HG02943 (cell line): ENCODE data around the gene RCOR3.

Experiments used
- ATAC-seq: cut with Tn5 transposase; IDR thresholded peaks from one replicate; pipeline ENCODE4 v1.9.1; 2021; ENCODE audit warnings: mild to moderate bottlenecking, low read depth, moderate library complexity; ENCODE audit not compliant: unreplicated experiment

Gene RCOR3

GRCh38 chr1:211323156-211324063, 64.2 kb downstream of the RCOR3 start:
- peak; percentile 42 for ATAC-seq

- no peak for ATAC-seq
Measured at GRCh38 chr1:211324992-211325775, 66.0 kb downstream of the RCOR3 start.

GRCh38 chr1:211326140-211326527, 67.0 kb downstream of the RCOR3 start:
- ATAC-seq, result no peak

GRCh38 chr1:211326528-211327345, 67.6 kb downstream of the RCOR3 start, which contains the start of gene TRAF5:
TRAF5 (plus strand) TSS chr1:211326833; CDS start chr1:211353240, 26,407 bp downstream.
- peak; percentile 35 for ATAC-seq

- ATAC-seq, result peak; percentile 31
Measured at GRCh38 chr1:211327346-211327921, 68.3 kb downstream of the RCOR3 start.

GRCh38 chr1:211328084-211328694, 69.0 kb downstream of the RCOR3 start:
- no peak for ATAC-seq

- no peak for ATAC-seq
Measured at GRCh38 chr1:211328866-211329475, 69.8 kb downstream of the RCOR3 start.

GRCh38 chr1:211329764-211330201, 70.6 kb downstream of the RCOR3 start:
- peak; percentile 45 for ATAC-seq

GRCh38 chr1:211330282-211330936, 71.2 kb downstream of the RCOR3 start:
- ATAC-seq, result no peak

GRCh38 chr1:211331011-211331709, 72.0 kb downstream of the RCOR3 start:
- ATAC-seq, result no peak

GRCh38 chr1:211332036-211332616, 73.0 kb downstream of the RCOR3 start:
- ATAC-seq, result no peak

GRCh38 chr1:211332830-211333229, 73.7 kb downstream of the RCOR3 start:
- ATAC-seq, result no peak

- no peak for ATAC-seq
Measured at GRCh38 chr1:211333906-211334305, 74.7 kb downstream of the RCOR3 start.

GRCh38 chr1:211334986-211335385, 75.8 kb downstream of the RCOR3 start:
- ATAC-seq, result no peak

GRCh38 chr1:211335522-211336157, 76.5 kb downstream of the RCOR3 start:
- peak; percentile 91 for ATAC-seq

GRCh38 chr1:211336161-211336560, 77.0 kb downstream of the RCOR3 start:
- ATAC-seq, result peak; percentile 16

GRCh38 chr1:211336775-211337174, 77.6 kb downstream of the RCOR3 start:
- ATAC-seq, result no peak
